Activated CD8-positive, alpha-beta memory T cell treated with anti-CD3 and anti-CD28 coated beads for 4 hours (primary cell): ENCODE results near the gene PPP2R5A.
"Not testable (repeated sequence)": the region's sequence is repeated elsewhere in the genome, so short reads cannot be mapped to it uniquely, and the experiment has no call there.

Experiments used
- DNase-seq, 2 donors: peaks; one replicate each; pipeline ENCODE4 v3.0.0-alpha.2; 2020; ENCODE audit warnings: low read depth in 2 of 2

Gene PPP2R5A

DNA sequence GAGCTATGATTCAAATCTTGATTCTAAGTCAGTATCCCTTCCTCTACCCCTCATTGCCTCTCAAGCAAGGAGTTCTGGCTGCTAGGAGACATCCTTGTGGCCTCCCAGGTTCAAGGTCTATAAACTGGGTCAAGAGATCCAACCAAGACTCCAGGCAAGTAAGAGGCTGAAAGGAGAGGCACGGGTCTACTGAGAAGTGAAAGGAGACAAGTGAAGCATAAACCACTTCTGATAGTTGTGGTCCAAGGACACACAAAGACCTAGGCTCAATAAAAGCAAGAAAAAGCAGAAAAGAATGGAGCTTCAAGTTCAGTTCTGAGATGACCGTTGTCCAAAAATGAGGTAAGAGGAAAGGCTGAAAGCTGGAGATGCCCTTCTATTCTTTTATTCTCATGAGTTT lies 17.8 kb upstream of the PPP2R5A start:
- no peak for DNase-seq

GRCh38 chr1:212269306-212269705 lies 15.9 kb upstream of the PPP2R5A start:
- DNase-seq: no peak

- DNase-seq: no peak
Measured at GRCh38 chr1:212270564-212270963, 14.6 kb upstream of the PPP2R5A start.

- no peak for DNase-seq
Measured at GRCh38 chr1:212271234-212271633, 14.0 kb upstream of the PPP2R5A start.

- no peak for DNase-seq
Measured at GRCh38 chr1:212271823-212272485, 13.3 kb upstream of the PPP2R5A start.

GRCh38 chr1:212281590-212281989 lies 3.6 kb upstream of the PPP2R5A start:
- no peak for DNase-seq

DNA sequence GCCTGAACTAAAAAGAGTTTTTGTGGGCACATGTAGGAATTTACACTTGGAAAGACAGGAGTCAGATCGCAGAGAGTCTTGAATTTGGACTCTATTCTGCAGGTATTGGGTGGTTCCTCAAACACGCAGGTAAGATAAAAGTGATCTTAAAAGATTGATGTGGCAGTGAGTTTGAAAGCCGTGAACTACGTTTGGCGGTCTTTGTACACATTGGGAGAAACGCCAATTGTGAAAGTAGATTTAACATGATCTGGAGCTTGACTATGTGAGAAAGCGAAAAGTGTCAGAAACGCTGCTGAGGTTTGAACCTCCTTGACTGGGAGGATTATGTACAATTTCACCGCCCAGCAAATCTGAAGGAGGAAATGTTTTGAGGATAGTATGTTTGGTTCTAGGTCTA lies 1.5 kb upstream of the PPP2R5A start:
- no peak for DNase-seq

- no peak for DNase-seq
Measured at GRCh38 chr1:212284332-212284743, 872 bp upstream of the PPP2R5A start.

- peak; percentile 20 to 44 for DNase-seq
Measured at GRCh38 chr1:212285685-212286555, 710 bp downstream of the PPP2R5A start.

DNA sequence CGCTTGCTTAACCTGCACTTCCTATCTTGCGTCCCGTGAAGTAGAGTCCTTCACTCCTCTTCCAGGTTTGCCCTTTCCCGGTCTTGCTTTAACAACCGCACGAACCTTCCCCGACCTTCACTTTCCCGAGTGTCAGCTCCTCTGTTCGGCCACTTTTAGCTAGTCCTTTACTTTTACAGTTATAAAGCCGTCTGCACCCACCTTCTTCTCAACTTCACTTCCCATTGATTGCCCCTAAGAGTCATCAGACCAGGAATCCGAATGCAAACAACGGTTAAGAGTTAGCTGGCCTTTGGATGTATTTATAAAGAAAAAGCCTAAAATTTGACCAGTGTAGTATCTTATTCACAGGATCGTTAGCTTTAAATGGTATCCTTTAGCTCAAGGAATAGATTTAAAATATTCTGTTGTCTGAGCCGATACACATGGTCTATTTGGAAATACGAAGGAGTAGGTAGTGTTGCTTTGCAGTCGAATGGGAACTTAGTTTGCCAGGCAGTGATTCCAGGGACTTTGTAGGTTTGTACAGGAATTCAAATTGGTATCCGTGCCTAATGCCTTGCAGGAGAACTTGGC lies 1.4 kb downstream of the PPP2R5A start:
- no peak for DNase-seq

DNA sequence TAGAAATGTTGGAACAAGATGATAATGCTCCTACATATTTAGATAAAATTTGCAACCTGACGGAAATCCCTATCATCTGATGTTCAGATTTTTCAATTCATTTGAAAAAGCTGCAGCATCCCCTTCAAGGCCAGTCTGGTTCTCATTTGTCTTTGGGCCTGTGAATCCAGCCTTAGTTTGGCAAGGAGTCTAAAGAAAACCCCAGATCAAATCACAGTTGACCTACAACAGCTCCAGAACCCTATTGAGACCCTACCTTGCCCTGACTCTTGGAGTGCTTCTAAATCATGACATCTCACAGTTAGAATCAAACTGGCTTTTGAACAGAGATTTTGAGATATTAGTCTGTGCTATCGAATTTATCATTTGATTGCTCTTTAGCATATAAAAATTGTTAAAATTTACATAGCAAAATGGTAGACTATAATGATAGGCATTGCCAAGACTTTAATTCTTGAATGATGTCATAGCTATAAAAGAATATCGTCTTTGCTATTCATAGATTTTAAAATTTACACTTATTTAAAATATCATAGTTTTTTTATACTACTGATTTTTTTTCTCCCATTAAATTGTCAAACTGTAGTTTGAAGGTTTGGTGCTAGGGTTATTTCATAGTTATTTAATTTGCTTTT lies 2.2 kb downstream of the PPP2R5A start:
- DNase-seq: no peak

GRCh38 chr1:212287995-212288394 lies 2.8 kb downstream of the PPP2R5A start:
- not testable (repeated sequence) for DNase-seq

- DNase-seq: no peak
Measured at GRCh38 chr1:212288615-212289014, 3.4 kb downstream of the PPP2R5A start.

DNA sequence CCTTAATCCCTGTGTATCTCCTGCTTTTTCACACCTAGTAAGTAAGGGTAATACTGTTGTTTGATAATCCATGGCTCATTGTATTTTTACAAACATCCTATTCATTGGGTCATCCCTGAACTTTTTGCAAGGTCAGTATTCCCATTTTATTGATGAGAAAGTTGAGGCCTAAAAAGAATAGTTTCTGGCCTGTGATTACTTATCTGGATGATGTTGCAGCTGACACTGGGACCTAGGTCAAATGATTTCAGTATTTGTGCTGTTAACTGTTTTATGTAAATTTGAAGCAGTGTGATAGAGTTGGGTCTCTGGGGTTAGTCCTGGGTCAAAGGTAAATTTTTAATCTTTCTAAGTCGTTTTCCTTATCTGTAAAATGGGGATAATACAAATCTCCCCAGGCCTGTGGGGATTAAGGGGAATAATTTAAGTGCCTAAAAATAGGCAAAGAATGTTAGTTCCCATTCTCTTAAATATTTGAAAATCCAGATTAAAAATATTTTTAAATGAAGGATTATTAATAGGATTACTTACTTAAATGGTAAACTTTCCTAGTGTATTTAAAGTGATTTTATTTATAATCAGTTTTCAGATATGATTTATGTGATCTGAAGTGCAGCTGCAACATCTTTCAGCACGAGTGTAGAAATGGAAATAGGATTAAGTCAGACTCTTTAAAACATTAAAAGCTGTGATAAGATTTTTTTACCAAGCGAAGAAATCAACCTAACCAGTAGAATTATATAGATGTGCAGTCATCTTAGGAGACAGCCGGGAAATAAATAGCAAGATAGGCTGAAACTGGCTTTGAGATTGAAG lies 4.3 kb downstream of the PPP2R5A start:
- DNase-seq: no peak

DNA sequence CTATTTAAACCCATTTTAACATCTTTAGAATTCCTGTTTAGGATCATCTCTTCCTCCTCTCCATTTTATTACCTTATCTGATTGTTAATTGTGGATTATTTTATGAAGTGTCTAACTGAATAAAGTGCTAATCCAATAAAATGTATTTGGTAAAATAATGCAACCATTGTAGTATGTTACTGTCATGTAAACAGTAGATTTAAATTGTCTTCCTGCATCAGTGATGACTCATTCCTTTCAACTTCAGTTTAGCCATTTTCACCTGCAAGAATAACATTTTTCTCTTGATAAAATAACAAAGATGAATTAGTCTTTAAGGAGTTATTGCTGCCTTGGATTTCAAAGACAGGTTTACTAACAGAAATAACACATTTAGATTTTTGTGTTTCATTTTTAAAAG lies 5.4 kb downstream of the PPP2R5A start:
- no peak for DNase-seq

GRCh38 chr1:212291505-212292134 lies 6.4 kb downstream of the PPP2R5A start:
- DNase-seq: no peak

DNA sequence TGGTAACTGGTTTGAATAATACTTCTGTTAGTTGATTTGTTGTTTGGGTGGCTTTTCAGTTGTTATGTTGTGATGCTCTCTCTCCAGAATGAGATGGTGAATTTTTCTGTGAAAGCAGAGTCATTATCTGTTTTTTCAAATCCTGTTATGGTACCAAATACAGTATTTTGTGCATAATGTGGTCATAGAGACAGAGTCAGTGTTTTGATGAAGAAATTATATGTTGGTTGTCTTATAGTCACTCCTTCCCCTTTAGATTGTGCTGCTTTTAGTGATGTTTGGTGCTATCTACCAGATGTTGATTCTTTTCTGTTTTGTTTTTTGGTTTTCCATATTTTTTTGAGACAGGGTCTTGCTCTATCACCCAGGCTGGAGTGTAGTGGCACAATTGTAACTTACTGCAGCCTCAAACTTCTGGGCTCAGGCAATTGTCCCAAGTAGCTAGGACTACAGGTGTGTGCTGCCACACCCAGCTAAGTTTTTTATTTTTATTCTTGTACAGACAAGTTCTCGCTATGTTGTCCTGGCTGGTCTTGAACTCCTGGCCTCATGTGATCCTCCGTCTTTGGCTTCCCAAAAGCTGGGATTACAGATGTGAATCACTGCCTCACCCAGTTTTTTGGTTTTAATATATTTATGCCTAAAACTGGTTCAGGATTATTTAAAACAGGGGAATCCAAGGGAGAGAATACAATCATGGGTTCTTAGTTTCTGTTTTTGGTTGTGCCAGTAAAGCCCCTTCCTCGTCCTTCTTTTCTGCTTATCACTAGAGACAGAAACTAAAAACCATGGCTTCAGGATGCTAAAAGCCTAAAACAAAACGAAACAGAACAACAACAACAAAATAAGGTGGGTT lies 7.3 kb downstream of the PPP2R5A start:
- no peak for DNase-seq

GRCh38 chr1:212293579-212293978 lies 8.4 kb downstream of the PPP2R5A start:
- DNase-seq: no peak

DNA sequence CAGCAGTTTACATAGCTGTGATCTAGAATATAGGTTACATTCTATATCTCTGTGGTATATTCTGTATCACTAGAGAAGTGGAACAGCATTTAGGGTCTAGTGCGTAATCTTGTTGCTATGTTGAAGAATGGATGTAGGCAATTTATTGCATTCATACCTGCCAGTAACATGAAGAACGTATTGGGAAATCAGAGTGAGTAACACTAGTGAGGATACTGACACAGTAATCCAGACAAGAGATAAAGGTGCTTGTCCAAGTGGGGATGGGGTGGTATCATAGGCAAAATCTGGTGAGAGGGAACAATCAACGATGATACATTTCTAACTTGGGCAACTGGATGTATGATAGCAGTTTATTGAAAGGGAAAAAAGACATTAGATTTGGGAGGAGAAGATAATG lies 9.8 kb downstream of the PPP2R5A start:
- no peak for DNase-seq

DNA sequence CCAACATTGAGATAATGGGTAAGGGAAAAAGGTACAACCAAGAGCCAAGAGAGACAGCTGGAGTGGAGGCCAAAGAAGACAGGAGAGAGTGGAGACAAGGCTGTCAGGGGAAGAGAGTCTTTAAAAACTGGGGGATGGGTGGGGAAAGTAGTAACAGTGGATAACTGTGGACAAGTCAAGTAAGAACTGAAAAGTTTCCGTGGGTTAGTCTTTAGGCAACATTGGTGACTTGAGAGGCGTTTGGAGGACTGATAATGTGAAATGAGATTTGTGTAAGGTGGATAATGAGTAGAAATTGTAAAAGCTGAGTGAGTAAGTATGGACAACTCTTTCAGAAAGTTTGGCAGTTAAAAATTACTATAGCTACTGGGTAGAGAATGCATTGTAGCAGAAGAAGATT lies 10.4 kb downstream of the PPP2R5A start:
- DNase-seq: no peak
